Activated CD4-positive, CD25-positive, alpha-beta regulatory T cell treated with anti-CD3 and anti-CD28 coated beads, Interleukin-2, amount 50 U/mL, for 72 hours (primary cell): ENCODE results near the gene CPA1.

Experiments
- DNase-seq: peaks from one replicate; pipeline ENCODE4 v3.0.0; 2021

Gene CPA1

DNA sequence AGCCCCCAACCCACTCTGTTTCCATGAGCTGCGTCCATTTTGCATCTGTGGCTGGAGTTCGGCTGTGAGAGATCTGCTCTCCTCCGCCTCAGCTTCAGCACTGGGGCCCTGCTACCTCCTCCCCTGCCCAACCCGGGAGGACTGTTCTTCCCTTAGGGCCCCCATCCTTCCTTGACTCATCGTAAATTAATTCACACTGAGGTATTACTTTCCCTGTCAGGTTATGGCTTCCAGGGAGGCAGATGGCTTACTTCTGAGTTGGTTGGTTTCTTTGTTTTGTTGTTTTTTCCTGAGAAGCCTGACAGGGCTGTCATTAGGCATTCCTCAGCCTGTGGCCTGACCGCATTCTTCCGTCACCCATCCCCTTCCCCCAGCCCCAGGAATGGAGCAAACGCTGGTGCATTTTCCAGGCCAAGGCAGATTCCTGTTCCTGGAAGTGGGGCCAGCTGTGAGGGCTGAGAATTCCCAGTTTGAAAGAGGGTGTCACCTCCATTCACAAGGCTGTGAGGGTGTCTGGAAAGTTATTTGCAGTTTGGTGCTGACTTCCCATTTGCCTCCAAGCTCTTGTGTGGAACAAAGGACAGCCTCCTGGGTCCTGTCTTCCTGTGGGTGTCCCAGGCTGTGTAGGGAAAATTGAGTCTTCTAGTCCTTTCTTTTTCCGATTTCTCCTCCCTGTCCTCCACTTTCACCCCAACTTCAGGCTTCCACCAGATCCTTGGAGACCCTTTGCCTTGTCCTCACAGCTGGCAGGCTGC, 24.0 kb upstream of the CPA1 start:
- no peak for DNase-seq

DNA sequence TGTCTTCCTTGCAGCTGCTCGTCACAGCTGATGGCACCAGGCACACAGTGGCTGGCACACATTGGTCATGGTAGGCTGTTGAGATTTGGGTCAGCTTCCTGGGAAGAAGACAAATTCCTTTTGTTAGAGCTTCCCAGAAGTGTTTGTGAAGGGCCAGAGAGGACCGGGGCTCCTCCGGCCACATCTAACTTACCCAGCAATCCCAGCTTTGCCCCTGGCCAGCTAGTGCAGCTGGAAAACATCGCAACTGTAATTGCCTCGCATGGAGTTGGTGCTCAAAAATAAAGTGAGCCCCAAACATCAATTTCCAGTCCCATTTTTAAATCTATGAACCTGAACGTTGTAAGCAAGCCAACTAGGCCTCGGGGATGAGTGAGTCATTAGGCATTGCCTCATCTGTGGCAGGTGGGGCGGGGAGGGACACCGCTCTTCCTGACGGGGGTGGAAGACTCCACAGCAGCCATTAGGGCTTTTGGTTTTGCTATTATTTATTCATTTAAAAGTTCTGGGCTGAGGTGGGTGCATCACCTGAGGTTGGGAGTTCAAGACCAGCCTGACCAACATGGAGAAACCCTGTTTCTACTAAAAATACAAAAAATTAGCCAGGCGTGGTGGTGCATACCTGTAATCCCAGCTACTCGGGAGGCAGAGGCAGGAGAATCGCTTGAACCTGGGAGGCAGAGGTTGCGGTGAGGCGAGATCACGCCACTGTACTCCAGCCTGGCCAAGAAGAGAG, 23.2 kb upstream of the CPA1 start:
- no peak for DNase-seq

DNA sequence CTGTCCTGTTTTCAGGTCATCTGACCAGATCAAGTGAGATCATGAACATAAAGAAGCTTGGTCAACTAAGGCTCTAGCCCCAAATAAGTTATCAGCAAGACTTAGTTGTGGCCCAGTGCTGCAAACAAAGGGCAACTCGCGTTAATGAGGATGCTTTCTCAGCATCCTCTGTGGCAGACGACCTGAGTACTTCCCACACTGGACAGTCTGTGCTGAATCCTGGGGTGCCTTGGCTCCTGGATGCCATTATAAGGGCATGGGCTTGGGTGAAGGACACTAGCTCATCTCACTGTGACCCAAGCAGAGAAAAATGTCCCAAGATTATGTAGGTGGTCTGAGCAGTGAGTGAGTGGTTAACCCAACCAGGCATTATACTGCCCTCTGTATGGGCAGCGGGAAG, 21.8 kb upstream of the CPA1 start:
- DNase-seq = no peak

DNA sequence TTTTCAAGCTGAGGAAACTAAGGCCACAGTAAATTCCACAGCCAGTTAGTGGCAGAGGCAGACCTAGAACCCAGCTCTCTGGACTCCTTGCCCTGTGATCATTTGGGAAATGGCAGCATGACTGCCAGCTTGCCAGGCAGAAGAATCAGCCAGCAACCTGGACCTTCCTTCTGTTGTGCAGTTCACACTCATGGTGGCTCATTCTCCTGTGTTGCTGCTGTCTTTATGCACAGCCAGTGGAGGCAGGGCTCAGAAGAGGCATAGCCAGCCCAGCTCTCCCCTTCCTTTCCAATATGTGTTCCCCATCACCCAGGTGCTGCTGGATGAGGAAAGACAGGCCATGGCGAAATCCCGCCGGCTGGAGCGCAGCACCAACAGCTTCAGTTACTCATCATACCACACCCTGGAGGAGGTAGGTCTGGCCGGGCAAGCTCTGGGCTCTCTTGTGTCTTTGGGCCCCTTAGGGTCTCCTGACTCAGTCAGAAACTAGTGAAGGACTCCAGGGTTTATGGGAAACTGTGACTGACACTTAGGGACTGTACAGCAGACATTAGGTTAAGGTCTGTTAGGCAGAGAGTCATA, 20.9 kb upstream of the CPA1 start:
- DNase-seq = no peak

DNA sequence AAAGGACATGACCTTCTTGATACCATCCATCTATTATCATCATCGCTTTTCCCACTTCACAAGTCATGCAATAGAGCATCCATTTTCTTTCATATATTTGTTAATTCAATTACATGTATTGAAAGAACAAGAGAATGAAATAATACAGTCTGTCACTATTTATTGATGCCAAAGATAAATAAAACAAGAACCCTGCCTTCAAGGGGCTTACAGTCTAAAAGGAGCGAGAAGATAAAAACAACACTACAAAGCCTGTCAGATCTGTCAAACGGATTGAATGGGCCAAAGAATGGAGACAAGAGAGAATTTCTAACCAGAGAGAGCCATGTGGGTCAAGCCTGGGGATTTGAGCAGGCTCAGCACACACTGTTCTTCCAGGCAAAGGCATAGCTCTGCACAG, 19.8 kb upstream of the CPA1 start:
- DNase-seq = no peak

DNA sequence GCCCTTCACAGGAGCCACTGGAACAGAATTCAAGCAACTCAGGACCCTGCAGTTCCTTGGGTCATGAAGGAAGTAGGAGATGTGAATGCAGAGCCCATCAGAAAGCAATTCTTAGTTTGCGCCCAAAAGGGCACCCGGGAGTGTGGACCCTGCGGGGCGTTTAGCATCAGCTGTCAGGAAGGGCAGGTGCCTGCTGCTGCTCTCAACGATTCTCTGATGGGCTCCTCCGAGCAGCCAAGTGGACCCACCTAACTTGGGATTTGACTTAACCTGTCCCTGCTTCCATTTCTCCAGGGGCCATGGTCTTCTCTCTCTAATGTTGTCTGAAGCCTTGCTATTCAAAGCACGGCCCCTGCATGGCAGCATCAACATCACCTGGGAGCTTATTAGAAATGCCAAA, 18.6 kb upstream of the CPA1 start:
- DNase-seq = no peak

DNA sequence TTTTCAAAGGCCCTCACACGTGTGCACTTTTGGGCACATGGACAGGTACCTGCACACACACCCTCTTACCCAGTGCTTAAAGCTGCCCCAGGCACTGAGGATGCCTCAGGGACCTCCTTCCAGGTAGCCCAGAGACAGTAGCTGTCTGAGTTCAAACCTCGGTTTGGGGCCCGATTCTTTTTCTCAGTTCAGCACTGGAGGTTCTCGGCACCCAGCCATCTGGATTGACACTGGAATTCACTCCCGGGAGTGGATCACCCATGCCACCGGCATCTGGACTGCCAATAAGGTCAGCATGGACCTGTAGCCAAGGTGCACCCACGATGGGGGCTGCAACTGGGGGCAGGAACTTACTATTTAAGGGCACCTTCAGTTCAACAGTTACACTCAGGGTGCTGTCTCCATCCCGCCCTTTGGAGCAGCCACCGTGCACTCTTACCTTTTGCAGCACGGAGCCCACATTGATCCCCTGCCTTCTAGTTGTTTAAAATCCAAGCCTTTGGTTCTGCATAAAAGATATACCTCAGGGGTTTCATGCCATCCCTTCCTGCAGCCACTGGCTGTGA, 18.0 kb upstream of the CPA1 start:
- DNase-seq = no peak

DNA sequence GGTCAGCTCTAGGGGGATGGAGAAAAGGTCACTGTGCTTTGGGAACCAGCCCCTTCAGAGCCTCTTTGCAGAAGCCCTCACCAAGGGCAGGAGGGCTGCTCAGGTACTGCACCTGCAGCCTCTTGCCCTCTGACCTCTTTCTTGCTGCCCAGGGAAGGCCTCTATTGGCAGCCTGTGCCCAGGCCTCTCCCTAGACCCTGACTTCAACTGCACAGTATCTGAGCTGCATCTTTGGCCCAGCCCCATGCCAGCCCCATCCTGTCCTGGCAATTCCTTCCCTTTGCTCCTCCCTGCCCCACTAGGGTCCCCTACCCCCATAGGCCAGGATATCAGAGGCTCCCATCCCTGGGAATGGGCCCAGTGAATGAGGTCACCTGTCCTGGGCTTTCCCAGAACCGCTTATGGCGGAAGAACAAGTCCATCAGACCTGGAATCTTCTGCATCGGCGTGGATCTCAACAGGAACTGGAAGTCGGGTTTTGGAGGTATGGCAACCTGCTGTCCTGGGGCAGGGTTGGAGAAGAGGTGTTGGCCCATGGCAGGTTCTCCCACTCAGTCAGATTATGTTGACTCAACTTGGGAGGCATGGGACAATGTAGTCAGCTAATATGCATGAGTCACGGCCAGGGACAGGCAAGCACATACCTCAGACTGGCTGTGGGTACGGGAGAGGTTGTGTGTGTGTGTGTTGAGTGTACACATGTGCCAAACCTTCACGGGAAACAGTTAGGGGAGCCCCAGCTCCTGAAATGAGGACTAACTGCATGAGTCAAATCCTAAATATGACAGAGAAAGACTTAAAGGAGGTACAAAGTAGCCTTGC, 17.1 kb upstream of the CPA1 start:
- no peak for DNase-seq

DNA sequence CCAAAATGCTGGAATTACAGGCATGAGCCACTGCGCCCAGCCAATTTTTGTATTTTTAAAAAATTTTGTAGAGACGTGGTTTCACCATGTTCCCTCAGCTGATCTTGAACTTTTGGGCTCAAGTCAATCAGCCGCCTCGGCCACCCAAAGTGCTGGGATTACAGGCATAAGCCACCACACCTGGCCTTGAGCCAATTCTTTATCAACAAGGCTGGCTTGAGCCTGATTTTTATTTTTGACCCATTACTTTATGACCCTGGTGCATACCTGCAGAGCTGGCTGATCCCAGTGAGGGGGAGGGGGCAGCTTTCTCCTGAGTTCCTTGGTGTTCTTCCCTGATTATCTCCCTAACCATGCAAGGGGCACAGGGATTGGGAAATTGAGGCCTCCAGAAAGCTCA, 15.8 kb upstream of the CPA1 start:
- DNase-seq = no peak

DNA sequence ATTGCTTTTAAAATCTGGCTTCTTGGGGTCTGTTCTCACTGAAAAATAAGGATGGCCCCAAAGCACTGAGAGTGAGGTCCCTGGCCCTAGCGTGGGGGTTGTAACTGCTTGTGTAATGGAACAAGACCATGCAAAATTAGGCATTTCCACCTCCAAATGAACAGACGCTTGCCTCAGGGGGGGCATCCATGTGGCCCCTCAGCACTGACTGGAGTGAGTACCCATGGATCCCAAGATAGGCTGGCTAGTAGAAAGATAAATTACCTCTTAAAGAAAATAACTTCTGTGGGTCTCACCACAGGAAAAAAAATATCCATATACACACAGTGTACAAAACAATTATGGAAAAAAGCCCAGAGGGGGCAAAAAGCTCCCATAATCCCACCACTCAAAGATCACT, 15.2 kb upstream of the CPA1 start:
- DNase-seq = no peak

DNA sequence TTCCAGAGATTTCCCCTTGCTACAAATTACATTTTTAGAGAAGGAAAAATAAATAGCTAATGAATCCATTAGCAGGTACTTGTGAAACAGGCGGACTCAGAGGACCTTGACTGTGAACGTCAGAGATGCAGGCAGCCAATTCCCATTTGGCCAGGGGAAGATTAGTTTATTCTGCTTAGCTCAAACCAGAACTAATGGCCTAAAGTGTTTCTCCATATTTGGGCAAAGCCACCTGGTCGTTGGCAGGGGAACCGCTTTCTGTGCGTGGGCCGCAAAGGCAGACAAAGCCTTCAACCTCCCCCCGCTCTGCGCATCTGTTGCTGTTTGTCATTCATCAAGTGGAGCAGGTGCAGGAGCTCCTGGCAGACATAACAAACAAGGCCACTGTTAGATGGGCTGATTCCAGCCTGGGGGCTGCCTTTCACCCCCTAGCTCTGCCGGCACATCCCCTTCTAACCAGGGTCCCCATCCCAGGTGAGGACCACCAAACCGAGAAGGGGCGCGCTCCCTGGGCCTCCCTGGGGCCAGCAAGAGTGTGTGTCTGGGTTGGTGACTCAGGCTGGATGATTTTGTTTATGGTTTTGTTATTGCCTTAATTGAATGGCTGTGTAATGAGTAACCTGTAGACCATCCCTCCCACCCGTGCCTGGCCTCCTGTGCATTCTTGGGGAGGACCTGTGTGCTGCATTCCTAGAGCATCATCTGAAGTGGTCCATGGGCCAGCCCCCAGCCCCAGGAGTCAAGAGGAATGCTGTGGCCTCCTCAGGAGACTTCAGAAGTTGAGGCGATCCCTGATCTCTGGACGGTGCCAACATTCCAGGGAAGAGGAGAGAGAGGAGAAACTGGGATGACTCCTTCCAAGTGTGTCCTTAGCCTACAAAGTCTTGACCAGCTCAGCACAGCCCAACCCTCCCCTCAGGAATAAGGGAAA, 14.5 kb upstream of the CPA1 start:
- no peak for DNase-seq

DNA sequence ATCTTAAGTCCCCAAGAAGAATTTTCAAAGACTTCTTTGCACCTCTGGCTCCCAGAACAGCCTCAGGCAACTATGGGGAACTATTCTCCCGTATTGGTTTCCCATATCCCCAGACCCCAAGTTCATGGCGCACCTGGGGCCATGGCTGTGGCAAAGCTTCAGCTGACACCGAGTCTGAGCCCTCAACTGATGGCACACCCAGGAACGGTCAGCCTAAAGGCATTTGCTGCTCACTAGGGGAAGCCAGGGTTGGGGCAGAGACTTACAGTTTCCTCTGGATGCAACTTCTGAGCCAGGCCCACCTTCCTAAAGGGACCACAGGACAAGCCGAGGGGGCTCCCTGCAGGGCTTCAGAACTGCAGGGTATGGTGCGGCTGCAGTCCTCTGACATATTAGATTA, 13.7 kb upstream of the CPA1 start:
- DNase-seq = no peak

DNA sequence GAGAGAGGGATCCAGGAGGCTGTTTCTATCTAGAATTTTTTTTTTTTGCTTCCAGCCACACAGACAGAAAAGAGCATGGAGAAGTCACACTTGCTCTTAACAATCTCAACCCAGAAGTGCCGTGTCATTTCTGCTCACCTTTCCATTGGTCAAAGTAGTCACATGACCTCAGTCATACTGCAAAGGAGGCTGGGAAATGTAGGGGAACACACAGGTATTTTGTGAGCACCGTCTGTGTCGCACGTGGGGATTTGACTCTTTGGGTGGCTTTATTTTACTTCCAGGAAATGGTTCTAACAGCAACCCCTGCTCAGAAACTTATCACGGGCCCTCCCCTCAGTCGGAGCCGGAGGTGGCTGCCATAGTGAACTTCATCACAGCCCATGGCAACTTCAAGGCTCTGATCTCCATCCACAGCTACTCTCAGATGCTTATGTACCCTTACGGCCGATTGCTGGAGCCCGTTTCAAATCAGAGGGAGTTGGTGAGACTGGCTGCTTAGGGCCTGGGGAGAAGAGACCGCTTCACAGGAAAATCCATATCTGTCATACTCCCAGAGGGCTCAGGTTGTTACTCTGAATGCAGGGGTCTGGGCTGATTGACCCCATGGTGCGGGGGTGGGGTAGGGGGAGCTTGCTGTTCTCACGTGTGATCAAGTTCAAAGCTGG, 13.1 kb upstream of the CPA1 start:
- no peak for DNase-seq

DNA sequence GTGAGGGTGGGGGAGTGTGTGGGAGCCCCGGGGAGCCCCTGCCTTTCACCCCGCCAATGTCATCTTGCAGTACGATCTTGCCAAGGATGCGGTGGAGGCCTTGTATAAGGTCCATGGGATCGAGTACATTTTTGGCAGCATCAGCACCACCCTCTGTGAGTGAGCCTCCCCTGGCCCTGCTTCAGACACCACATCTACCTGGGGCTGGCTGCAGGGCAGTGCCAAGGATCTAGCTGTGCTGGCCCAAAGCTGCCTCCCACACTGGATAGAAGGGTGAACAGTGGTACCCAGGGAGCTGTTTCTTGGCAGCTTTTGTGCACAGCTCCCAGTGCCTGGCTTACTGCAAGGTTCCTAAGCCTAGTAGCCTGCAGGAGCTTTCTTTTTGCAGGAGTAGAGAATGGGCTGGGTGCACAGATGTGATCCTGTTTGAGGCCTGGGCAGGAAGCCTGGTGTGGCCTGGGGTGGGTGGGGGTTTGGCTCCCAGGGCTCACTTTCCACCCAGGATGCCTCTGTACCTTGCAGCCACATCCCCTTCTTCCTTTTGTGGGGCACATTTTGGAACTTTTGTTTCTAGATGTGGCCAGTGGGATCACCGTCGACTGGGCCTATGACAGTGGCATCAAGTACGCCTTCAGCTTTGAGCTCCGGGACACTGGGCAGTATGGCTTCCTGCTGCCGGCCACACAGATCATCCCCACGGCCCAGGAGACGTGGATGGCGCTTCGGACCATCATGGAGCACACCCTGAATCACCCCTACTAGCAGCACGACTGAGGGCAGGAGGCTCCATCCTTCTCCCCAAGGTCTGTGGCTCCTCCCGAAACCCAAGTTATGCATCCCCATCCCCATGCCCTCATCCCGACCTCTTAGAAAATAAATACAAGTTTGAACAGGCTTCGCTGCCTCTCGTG, 12.2 kb upstream of the CPA1 start:
- no peak for DNase-seq

DNA sequence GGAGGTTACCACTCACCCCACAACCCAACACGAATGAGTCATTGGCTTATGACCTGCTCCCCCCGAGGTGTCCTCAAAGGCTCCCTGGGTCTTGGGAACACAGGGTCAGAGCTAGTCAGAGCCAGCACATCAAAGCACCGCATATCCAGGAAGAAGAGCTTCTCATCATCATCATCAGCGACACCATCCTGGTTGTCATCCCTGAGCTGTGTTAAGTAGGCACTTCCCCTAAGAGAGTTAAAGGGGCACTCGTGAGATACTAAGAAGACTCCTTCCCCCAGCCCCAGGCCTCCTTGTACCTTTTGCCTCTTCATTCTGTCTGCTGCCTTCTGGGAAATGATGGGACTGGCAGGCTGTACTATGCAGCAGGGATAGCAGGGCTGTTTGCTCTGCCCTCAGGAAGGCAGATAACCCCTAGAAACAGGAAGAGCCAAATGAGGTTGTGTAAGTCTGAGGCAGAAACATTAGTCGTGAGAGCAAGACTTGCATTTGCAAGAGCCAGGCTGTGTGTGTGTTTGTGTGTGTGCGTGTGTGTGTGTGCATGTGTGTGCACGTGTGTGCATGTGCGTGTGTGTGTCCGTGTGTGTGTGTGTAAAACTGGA, 11.1 kb upstream of the CPA1 start:
- no peak for DNase-seq

DNA sequence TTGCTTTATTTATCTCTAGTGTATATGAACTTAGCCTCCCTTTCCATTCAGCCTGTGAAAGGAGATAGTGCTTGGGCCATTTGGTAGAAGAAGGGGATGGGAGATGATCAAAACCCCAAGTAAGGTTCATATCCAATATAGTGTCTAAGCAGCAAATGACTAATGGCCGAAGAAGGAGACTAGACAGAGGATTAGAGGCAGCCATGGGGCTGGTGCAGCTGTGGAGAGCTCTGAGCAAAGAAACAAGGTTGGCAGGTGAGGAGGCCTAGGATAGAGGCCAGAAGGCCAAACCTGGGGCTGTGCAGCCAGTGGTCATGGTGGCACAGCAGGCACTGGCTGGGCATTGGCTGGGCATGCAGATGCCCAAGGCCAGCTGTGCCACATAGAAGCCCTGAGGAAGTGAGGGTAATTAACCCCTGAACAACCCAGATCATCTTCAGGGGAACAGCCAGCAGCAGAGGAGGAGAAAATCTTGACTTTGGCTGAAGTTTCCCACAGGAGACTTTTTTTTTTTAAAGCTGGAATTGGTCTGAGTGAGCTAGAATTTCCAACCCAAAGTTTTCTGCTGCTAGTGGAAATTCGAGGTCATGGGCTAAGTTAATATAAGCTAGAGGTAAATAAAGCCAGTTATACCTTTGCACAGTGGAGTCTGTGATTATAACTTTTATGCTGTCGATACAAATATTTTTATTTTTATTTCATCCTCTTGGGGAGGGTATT, 10.3 kb upstream of the CPA1 start:
- no peak for DNase-seq

DNA sequence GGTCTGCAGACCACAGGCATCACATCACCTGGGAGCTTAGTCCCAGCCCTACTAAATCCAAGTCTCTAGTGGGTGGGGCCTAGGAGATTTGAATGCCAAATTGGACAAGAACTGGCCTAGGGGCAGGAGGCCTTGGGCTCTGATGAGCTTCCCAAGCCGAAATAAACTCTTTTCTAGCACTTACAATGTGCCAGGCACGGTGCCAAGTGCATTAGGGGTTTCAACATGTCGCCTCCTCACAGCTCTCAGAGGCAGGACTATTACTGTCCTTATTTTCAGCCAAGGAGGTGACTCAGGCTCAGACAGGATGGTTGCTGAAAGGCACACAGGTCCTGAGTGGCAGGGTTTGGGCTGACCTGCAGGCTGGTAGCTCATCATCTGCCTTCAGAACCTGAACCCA, 9.2 kb upstream of the CPA1 start:
- no peak for DNase-seq

DNA sequence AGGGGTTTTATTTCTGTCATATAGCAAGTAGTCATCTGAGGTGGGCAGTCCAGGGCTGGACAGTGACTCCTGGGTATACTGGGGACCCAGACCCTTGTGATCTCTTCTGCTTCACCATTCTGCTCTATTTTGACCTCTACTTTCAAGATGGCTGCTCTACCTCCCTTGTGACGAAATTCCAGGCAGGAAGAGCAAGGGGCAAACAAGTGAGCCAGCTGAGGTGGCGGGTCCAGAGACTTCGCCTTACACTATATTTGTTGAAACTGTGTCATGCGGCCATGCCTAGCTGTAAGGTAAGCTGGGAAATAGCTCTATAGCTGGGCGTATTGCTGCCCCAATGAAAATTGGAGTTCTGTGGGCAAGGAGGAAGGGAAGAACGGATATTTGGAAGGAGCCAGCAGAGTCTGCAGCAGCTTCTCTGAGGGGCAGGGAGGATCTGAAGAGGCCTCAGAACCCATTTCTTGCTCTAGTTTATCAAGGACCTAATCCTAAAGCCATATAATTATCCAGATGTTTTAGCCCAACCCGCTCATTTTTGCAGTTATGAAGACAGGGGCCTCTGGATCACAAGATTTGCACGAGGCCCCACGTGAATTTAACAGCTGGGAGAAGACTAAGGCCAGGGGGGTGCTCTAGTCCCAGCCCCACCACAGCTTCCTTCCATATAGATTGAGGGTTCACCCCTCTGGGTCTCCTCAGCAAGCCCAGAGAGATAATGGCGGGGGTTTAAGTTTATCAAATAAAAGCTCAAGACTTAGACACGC, 7.7 kb upstream of the CPA1 start:
- no peak for DNase-seq
